Measurements from ENCODE around the gene MINDY4.

DNA sequence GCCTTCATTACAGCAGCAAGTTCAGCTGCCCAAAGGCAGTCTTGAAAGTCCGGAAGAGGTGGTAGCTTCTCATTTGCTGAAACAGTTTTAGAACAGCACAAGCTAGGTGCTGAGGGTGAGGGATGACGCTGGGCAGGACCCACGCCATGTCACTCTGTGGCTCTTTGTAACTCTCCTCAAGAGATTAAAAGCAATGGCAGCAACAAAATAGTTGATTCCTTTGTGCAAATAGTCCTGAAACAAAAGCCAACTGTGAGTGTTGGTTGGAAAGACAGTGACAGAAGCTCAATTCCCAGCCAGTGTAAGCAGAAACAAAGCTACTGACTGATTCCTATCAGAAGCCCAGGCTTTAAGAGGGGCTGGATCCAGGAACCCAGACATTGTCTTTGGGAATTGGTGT, 92.9 kb downstream of the MINDY4 start:
- no peak for TF ChIP-seq EP300 (IDR thresholded peaks at IDR 0.05)
- TF ChIP-seq, protein P1, sequence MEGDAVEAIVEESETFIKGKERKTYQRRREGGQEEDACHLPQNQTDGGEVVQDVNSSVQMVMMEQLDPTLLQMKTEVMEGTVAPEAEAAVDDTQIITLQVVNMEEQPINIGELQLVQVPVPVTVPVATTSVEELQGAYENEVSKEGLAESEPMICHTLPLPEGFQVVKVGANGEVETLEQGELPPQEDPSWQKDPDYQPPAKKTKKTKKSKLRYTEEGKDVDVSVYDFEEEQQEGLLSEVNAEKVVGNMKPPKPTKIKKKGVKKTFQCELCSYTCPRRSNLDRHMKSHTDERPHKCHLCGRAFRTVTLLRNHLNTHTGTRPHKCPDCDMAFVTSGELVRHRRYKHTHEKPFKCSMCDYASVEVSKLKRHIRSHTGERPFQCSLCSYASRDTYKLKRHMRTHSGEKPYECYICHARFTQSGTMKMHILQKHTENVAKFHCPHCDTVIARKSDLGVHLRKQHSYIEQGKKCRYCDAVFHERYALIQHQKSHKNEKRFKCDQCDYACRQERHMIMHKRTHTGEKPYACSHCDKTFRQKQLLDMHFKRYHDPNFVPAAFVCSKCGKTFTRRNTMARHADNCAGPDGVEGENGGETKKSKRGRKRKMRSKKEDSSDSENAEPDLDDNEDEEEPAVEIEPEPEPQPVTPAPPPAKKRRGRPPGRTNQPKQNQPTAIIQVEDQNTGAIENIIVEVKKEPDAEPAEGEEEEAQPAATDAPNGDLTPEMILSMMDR (IDR thresholded peaks at IDR 0.05): no peak
- no peak for TF ChIP-seq POLR2A (IDR thresholded peaks at IDR 0.05)
- TF ChIP-seq POLR2AphosphoS5 (IDR thresholded peaks at IDR 0.05): no peak
